BE2C (cell line): ENCODE measurements around the gene ADGRD1. TPM values are rescaled to one million over a fixed set of nuclear protein-coding genes. Genes with fewer than 3 reads are reported as not detected.
"Not testable (repeated sequence)": the region's sequence is repeated elsewhere in the genome, so short reads cannot be mapped to it uniquely, and the experiment has no call there.

Source experiments
- DNase-seq: peaks from one replicate; pipeline ENCODE4 v3.0.0-alpha.2; 2020
- H3K27me3 ChIP-seq: fragments of 250-450 bp; sonication (Bioruptor Pico); 2 replicates; pipeline ENCODE4 v1.5.1; 2020; ENCODE audit warnings: mild to moderate bottlenecking
- H3K36me3 ChIP-seq: fragments of 250-450 bp; sonication (Bioruptor Pico); 2 replicates; pipeline ENCODE4 v1.5.1; 2020; ENCODE audit warnings: mild to moderate bottlenecking
- H3K4me1 ChIP-seq: fragments of 250-450 bp; sonication (Bioruptor Pico); 2 replicates; pipeline ENCODE4 v1.5.1; 2020
- H3K4me3 ChIP-seq: 2 replicates; pipeline ENCODE4 v1.5.1; 2011; ENCODE audit warnings: low read depth, low read length
- H3K9me3 ChIP-seq: fragments of 250-450 bp; sonication (Bioruptor Pico); 2 replicates; pipeline ENCODE4 v1.5.1; 2020
- CTCF ChIP-seq: IDR thresholded peaks from 2 replicates; pipeline ENCODE4 v1.5.1; 2012; ENCODE audit warnings: mild to moderate bottlenecking, low read depth, low read length
- polyA plus RNA-seq: library from polyadenylated mRNA; unstranded; fragments of >200 nt; gene quantifications from one replicate; pipeline ENCODE4 v1.2.1, GENCODE V29; 2012; ENCODE audit warnings: low read depth, missing spikeins; ENCODE audit not compliant: insufficient read length, insufficient read depth

Gene ADGRD1
- polyA plus RNA-seq: 4.2 TPM

GRCh38 chr12:130953771-130954543 lies at the start of gene ADGRD1:
Gene ADGRD1, plus strand, starts transcription at chr12:130953907. Its CDS starts 559 bp downstream, at chr12:130954466.
- no peaks in the 10 kb centered on the region for H3K36me3 ChIP-seq
- peaks cover 25% of the 10 kb centered on the region for H3K4me1 ChIP-seq
- H3K9me3 ChIP-seq: peaks cover 3% of the 10 kb centered on the region; the same call in 1 of the 2 replicates
- TF ChIP-seq CTCF: no peak
- H3K27me3 ChIP-seq: no peaks in the 10 kb centered on the region
- H3K4me3 ChIP-seq: no peak within 1 kb of the TSS
- no peak for DNase-seq

- Histone ChIP-seq H3K4me3 (no peak overlapping the region), H3K9me3 (no peaks in the 10 kb centered on the region), H3K27me3 (no peaks in the 10 kb centered on the region), H3K36me3 (no peaks in the 10 kb centered on the region), H3K4me1 (no peaks in the 10 kb centered on the region)
- TF ChIP-seq CTCF: no peak
- no peak for DNase-seq
Observed at GRCh38 chr12:130904064-130904463, 49.6 kb upstream of the ADGRD1 start.

GRCh38 chr12:130904936-130905455 lies 48.7 kb upstream of the ADGRD1 start:
- H3K27me3 ChIP-seq, H3K36me3 ChIP-seq, H3K9me3 ChIP-seq, H3K4me1 ChIP-seq, DNase-seq, H3K4me3 ChIP-seq: not testable (repeated sequence)

GRCh38 chr12:130909111-130909510 lies 44.6 kb upstream of the ADGRD1 start:
- DNase-seq: no peak
- H3K9me3 ChIP-seq: no peaks in the 10 kb centered on the region
- H3K4me3 ChIP-seq: no peak overlapping the region
- no peaks in the 10 kb centered on the region for H3K36me3 ChIP-seq
- TF ChIP-seq CTCF: no peak
- no peaks in the 10 kb centered on the region; the same call in 1 of the 2 replicates for H3K27me3 ChIP-seq
- no peaks in the 10 kb centered on the region for H3K4me1 ChIP-seq

DNA sequence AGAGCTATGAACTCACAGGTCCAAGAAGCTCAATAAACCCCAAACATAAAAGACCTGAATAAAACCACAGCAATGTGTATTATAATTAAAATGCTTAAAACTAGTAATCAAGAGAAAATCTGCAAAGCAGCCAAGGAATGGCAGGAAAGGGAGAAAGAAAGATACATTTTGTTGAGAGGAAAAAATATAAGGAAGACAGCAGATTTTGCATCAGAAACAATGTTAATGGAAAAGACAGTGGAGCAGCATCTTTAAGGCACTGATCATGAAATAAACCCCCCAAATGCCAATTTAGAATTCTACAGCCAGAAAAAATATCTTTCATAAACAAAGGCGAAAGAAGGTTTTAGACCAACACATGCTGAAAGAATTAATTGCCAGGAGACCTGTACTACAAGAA lies 42.5 kb upstream of the ADGRD1 start:
- no peaks in the 10 kb centered on the region for H3K4me1 ChIP-seq
- H3K27me3 ChIP-seq: peaks cover 10% of the 10 kb centered on the region
- no peak overlapping the region for H3K4me3 ChIP-seq
- no peaks in the 10 kb centered on the region for H3K9me3 ChIP-seq
- no peak for DNase-seq
- TF ChIP-seq CTCF: no peak
- H3K36me3 ChIP-seq: no peaks in the 10 kb centered on the region

GRCh38 chr12:130911933-130912332 lies 41.8 kb upstream of the ADGRD1 start:
- no peak overlapping the region for H3K4me3 ChIP-seq
- no peak for TF ChIP-seq CTCF
- H3K27me3 ChIP-seq: peaks cover 14% of the 10 kb centered on the region

More at GRCh38 chr12:130911933-130912332, 41.8 kb upstream of the ADGRD1 start:
- Histone ChIP-seq H3K9me3 (no peaks in the 10 kb centered on the region), H3K4me1 (no peaks in the 10 kb centered on the region), H3K36me3 (no peaks in the 10 kb centered on the region)
- DNase-seq: no peak
